Frontal cortex (tissue), 4 donors: ENCODE data around the gene DHRS4. TPM values are rescaled to one million over a fixed set of nuclear protein-coding genes. Genes with fewer than 3 reads are reported as not detected.
"Not testable (repeated sequence)": the region's sequence is repeated elsewhere in the genome, so short reads cannot be mapped to it uniquely, and the experiment has no call there.

Experiments
- DNase-seq, 2 donors: peaks; one replicate each; pipeline ENCODE4 v3.0.0; 2012; ENCODE audit warnings: low spot score in 2 of 2
- FAIRE-seq: peaks from 2 replicates; lab custom pipeline; 2012; peaks lifted over from hg19 to GRCh38; lab: Jason Lieb, UNC
- total RNA-seq: library from RNA; depleted of rRNA; stranded (reverse); fragments of >200 nt; gene quantifications from one replicate; pipeline ENCODE4 v1.2.3, GENCODE V29; 2014
- donor health status: control.
- donor health status: control.
- donor health status: control.

DHRS4 gene
- total RNA-seq, 1 donor from 2014 or later: 7.3 TPM

DNA sequence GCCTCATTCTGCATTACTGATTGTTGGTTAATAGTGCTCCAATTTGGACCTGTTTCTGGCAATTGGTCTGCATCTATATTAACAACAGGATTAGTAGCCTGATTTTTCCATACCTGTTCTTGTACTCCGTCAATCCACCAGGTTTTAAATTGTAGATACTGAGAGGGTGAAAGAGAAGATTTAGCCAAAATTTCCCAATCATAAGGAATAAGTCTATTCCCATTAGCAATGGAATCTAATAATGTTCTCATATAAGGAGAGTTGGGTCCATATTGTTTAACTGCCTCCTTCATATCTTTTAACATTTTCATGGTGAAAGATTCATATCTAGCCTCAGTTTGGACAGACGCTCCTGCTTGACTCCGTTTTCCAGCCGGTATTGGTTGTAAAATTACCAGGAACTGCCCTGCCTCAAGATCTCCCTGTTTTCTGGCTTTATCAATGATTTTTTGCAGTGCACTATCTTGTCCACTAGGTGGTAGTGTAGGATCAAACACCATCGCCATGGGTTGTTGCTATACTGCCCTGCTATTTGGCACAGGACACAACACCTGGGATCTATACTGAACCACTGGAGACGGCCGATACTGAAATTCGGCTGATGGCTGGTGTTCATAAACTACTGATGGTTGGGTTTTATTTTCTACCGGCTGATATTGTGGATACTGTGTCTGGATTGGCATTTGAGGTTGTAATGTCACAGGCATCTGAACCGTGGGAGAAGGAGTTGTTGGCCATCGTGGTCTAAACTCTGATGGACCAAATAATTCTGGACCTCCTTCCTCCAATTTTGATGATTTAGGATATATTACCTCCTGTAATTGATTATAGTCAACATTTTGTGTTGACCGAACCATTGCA lies 60.3 kb downstream of the DHRS4 start:
- DNase-seq (peak; percentile 56 to 61), FAIRE-seq (no peak)

DNA sequence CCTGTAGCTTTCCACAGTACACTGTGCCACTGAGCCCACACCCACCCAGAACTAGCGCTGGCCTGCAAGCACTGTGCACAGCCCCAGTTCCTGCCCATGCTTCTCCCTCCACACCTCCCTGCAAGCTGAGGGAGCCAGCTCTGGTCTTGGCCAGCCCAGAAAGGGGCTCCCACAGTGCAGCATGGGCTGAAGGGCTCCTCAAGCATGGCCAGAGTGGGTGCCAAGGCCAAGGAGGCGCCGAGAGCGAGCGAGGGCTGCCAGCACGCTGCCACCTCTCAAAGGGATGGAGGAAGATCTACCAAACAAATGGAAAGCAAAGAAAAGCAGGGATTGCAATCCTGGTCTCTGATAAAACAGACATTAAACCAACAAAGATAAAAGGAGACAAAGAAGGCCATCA lies 62.2 kb downstream of the DHRS4 start:
- not testable (repeated sequence) for DNase-seq, FAIRE-seq

Other genes starting within 250 kb of the DHRS4 start
- gene DHRS4L2, start 35.2 kb downstream of the DHRS4 start, total RNA-seq: 3.3 TPM
- gene CARMIL3, start 98.2 kb downstream of the DHRS4 start, total RNA-seq: 18.8 TPM
- 35.5 TPM for gene CPNE6, start 117.8 kb downstream of the DHRS4 start, total RNA-seq
- 1.6 TPM for gene PCK2, start 140.5 kb downstream of the DHRS4 start, total RNA-seq
- 56.7 TPM for gene DCAF11, start 161.0 kb downstream of the DHRS4 start, total RNA-seq
- 1.2 TPM for gene NRL, start 161.2 kb downstream of the DHRS4 start, total RNA-seq
- gene FITM1, start 176.9 kb downstream of the DHRS4 start, total RNA-seq: 0.41 TPM
- gene PSME1, start 182.4 kb downstream of the DHRS4 start, total RNA-seq: 20.4 TPM
- 8.6 TPM for gene EMC9, start 187.8 kb downstream of the DHRS4 start, total RNA-seq
- 25.7 TPM for gene PSME2, start 192.8 kb downstream of the DHRS4 start, total RNA-seq
- 23.2 TPM for gene RNF31, start 193.7 kb downstream of the DHRS4 start, total RNA-seq
- 12.2 TPM for gene IRF9, start 207.5 kb downstream of the DHRS4 start, total RNA-seq
- gene REC8, start 218.3 kb downstream of the DHRS4 start, total RNA-seq: 15.1 TPM
- 12.6 TPM for gene IPO4, start 235.0 kb downstream of the DHRS4 start, total RNA-seq
- gene TM9SF1, start 241.7 kb downstream of the DHRS4 start, total RNA-seq: 9.8 TPM